Thoracic aorta (tissue), 2 donors: ENCODE data around the gene ATP2B2. TPM values are rescaled to one million over a fixed set of nuclear protein-coding genes. Genes with fewer than 3 reads are reported as not detected.

ENCODE experiments used
- ATAC-seq: fragments of 150-250 bp; one replicate; pipeline ENCODE4 v1.8.0; 2017; ENCODE audit warnings: low read depth; ENCODE audit not compliant: insufficient number of reproducible peaks, low FRiP score
- DNase-seq: peaks from one replicate; pipeline ENCODE4 v3.0.0-alpha.2; 2020; ENCODE audit warnings: low spot score
- H3K27ac ChIP-seq, 2 donors: fragments of 200-600 bp; sonication (generic); 1 replicate in 1 of 2; 2 replicates in 1 of 2; pipeline ENCODE4 v1.5.1; 2016; ENCODE audit warnings: mild to moderate bottlenecking in 2 of 2, moderate library complexity in 2 of 2
- H3K27me3 ChIP-seq: fragments of 200-600 bp; sonication (generic); replicated peaks from 2 replicates; pipeline ENCODE4 v1.6.0; 2016; ENCODE audit warnings: mild to moderate bottlenecking; ENCODE audit not compliant: insufficient read depth
- H3K36me3 ChIP-seq: fragments of 200-600 bp; sonication (generic); one replicate; pipeline ENCODE4 v1.5.1; 2016
- H3K4me1 ChIP-seq, 2 donors: fragments of 200-600 bp; sonication (generic); 1 replicate in 1 of 2; 2 replicates in 1 of 2; pipeline versions ENCODE4 v1.5.1 to v1.6.0; 2016; ENCODE audit warnings: low read depth in 2 of 2, mild to moderate bottlenecking in 1 of 2; ENCODE audit not compliant: control insufficient read depth in 1 of 2
- H3K4me3 ChIP-seq: fragments of 200-600 bp; sonication (generic); 2 replicates; pipeline ENCODE4 v1.5.1; 2016; ENCODE audit warnings: mild to moderate bottlenecking
- H3K9me3 ChIP-seq: fragments of 200-600 bp; sonication (generic); 2 replicates; pipeline ENCODE4 v1.5.1; 2016
- CTCF ChIP-seq: fragments of 200-600 bp; sonication (generic); IDR thresholded peaks from one replicate; pipeline ENCODE4 v1.5.1; 2019; ENCODE audit warnings: antibody characterized with exemption
- total RNA-seq, 2 donors: library from RNA; depleted of rRNA; stranded (reverse); fragments of >200 nt; gene quantifications; one replicate each; pipeline versions ENCODE4 v1.1.0 to v1.2.3, GENCODE V29; 2016

ATP2B2 gene
- total RNA-seq, 2 donors from 2014 or later, result not detected

- H3K9me3 ChIP-seq, result no peaks in the 10 kb centered on the region
Measured at GRCh38 chr3:10468613-10469354, 36.6 kb downstream of the ATP2B2 start.

GRCh38 chr3:10467904-10468612, 37.3 kb downstream of the ATP2B2 start:
- Histone ChIP-seq H3K27me3 (no peaks in the 10 kb centered on the region), H3K36me3 (no peaks in the 10 kb centered on the region), H3K4me3 (no peak overlapping the region), H3K27ac (no peak overlapping the region), H3K4me1 (no peaks in the 10 kb centered on the region), H3K9me3 (no peaks in the 10 kb centered on the region)
- ATAC-seq (no peak), DNase-seq (no peak)
- TF ChIP-seq CTCF, result no peak

More at GRCh38 chr3:10468613-10469354, 36.6 kb downstream of the ATP2B2 start:
- TF ChIP-seq CTCF, result no peak
- Histone ChIP-seq H3K36me3 (no peaks in the 10 kb centered on the region), H3K27me3 (no peaks in the 10 kb centered on the region), H3K4me1 (no peaks in the 10 kb centered on the region), H3K4me3 (no peak overlapping the region), H3K27ac (no peak overlapping the region)
- no peak for DNase-seq
- ATAC-seq, result no peak

GRCh38 chr3:10467204-10467603, 38.2 kb downstream of the ATP2B2 start:
- Histone ChIP-seq H3K9me3 (no peaks in the 10 kb centered on the region), H3K4me3 (no peak overlapping the region), H3K27ac (no peak overlapping the region), H3K27me3 (no peaks in the 10 kb centered on the region), H3K36me3 (no peaks in the 10 kb centered on the region), H3K4me1 (no peaks in the 10 kb centered on the region)
- ATAC-seq (no peak), DNase-seq (no peak)
- no peak for TF ChIP-seq CTCF

GRCh38 chr3:10466186-10466585, 39.2 kb downstream of the ATP2B2 start:
- H3K27ac ChIP-seq, result no peak overlapping the region
- no peak overlapping the region for H3K4me3 ChIP-seq
- H3K27me3 ChIP-seq, result no peaks in the 10 kb centered on the region
- no peaks in the 10 kb centered on the region for H3K9me3 ChIP-seq
- DNase-seq, result no peak
- H3K4me1 ChIP-seq, result no peaks in the 10 kb centered on the region
- no peak for ATAC-seq
- no peak for TF ChIP-seq CTCF
- no peaks in the 10 kb centered on the region for H3K36me3 ChIP-seq

- TF ChIP-seq CTCF, result no peak
- no peak for ATAC-seq
Measured at GRCh38 chr3:10465161-10465560, 40.2 kb downstream of the ATP2B2 start.

More at GRCh38 chr3:10465161-10465560, 40.2 kb downstream of the ATP2B2 start:
- Histone ChIP-seq H3K27me3 (no peaks in the 10 kb centered on the region), H3K9me3 (no peaks in the 10 kb centered on the region), H3K4me3 (no peak overlapping the region), H3K36me3 (no peaks in the 10 kb centered on the region), H3K27ac (no peak overlapping the region), H3K4me1 (no peaks in the 10 kb centered on the region)
- DNase-seq, result no peak
